Fibroblast of mammary gland (primary cell): ENCODE measurements around the gene SLC15A4.

Experiments
- DNase-seq: peaks from one replicate; pipeline ENCODE4 v3.0.0-alpha.2; 2010; ENCODE audit warnings: low read depth
- H3K4me3 ChIP-seq: 2 replicates; pipeline ENCODE4 v1.5.1; 2011; ENCODE audit warnings: low read depth, mild to moderate bottlenecking, low read length, moderate library complexity; ENCODE audit not compliant: control insufficient read depth
- TF ChIP-seq, protein P1 (sequence below): conservative IDR thresholded peaks from 2 replicates; pipeline ENCODE4 v1.5.1; 2011; ENCODE audit warnings: low read depth, low read length, inconsistent platforms; ENCODE audit not compliant: control insufficient read depth, insufficient read depth

The SLC15A4 gene

DNA sequence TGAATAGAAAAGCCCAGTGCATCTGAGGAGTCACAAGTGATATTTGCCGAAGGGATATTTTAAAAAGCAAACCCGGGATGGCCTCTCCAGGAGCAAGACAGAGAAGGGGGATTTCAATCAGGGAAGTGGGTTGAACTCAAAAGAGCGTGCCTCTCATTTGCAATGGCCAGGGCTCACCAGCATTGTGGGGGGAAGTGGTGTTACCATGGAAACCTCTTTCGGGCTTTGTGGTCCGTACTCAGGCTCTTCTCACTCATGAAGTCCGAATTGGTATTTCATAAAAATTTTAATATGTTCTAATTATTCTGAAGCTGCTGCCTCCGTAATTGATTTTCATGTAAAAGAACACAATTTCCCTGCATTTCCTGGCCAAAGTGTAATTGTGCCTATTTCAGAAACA, 79.8 kb downstream of the SLC15A4 start:
- H3K4me3 ChIP-seq = no peak overlapping the region
- DNase-seq = no peak
- TF ChIP-seq, protein P1, sequence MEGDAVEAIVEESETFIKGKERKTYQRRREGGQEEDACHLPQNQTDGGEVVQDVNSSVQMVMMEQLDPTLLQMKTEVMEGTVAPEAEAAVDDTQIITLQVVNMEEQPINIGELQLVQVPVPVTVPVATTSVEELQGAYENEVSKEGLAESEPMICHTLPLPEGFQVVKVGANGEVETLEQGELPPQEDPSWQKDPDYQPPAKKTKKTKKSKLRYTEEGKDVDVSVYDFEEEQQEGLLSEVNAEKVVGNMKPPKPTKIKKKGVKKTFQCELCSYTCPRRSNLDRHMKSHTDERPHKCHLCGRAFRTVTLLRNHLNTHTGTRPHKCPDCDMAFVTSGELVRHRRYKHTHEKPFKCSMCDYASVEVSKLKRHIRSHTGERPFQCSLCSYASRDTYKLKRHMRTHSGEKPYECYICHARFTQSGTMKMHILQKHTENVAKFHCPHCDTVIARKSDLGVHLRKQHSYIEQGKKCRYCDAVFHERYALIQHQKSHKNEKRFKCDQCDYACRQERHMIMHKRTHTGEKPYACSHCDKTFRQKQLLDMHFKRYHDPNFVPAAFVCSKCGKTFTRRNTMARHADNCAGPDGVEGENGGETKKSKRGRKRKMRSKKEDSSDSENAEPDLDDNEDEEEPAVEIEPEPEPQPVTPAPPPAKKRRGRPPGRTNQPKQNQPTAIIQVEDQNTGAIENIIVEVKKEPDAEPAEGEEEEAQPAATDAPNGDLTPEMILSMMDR = no peak
